Measurements from ENCODE around the gene IFNW1.
"Not testable (repeated sequence)": the region's sequence is repeated elsewhere in the genome, so short reads cannot be mapped to it uniquely, and the experiment has no call there.

The IFNW1 gene

GRCh38 chr9:21141427-21141882 lies at the start of gene IFNW1:
Gene IFNW1 (minus strand): TSS chr9:21141832. CDS start chr9:21141570, 262 bp downstream.
- DNase-seq (ENCODE audit: low read depth): no peak

- not testable (repeated sequence) for DNase-seq (ENCODE audit: low read depth)
Observed at GRCh38 chr9:21187487-21187886, 45.9 kb upstream of the IFNW1 start, which contains the start of gene IFNA4. Gene IFNA4 (minus strand): TSS chr9:21187587. CDS start chr9:21187531, 56 bp downstream.

GRCh38 chr9:21182810-21183736 lies 41.4 kb upstream of the IFNW1 start:
- DNase-seq (ENCODE audit: low read depth): not testable (repeated sequence)

- no peak for DNase-seq (ENCODE audit: low read depth)
Observed at GRCh38 chr9:21174671-21175070, 33.0 kb upstream of the IFNW1 start.

GRCh38 chr9:21172156-21172555 lies 30.5 kb upstream of the IFNW1 start:
- DNase-seq (ENCODE audit: low read depth): no peak

- no peak for DNase-seq (ENCODE audit: low read depth)
Observed at GRCh38 chr9:21171351-21171750, 29.7 kb upstream of the IFNW1 start.

GRCh38 chr9:21166560-21166959 lies 24.9 kb upstream of the IFNW1 start, which contains the start of gene IFNA21:
Gene IFNA21 (minus strand): TSS chr9:21166660. CDS start chr9:21166612, 48 bp downstream.
- DNase-seq (ENCODE audit: low read depth): not testable (repeated sequence)

GRCh38 chr9:21165516-21165915 lies 23.9 kb upstream of the IFNW1 start:
- no peak for DNase-seq (ENCODE audit: low read depth)

- DNase-seq (ENCODE audit: low read depth): no peak
Observed at GRCh38 chr9:21160178-21160577, 18.5 kb upstream of the IFNW1 start.

GRCh38 chr9:21155501-21155900 lies 13.9 kb upstream of the IFNW1 start:
- DNase-seq (ENCODE audit: low read depth): no peak

- DNase-seq (ENCODE audit: low read depth): no peak
Observed at GRCh38 chr9:21154018-21154608, 12.5 kb upstream of the IFNW1 start.

GRCh38 chr9:21153336-21154017 lies 11.8 kb upstream of the IFNW1 start:
- DNase-seq (ENCODE audit: low read depth): no peak

GRCh38 chr9:21144603-21145002 lies 3.0 kb upstream of the IFNW1 start:
- DNase-seq (ENCODE audit: low read depth): no peak

- no peak for DNase-seq (ENCODE audit: low read depth)
Observed at GRCh38 chr9:21137020-21137419, 4.6 kb downstream of the IFNW1 start.

- DNase-seq (ENCODE audit: low read depth): no peak
Observed at GRCh38 chr9:21135736-21136135, 5.9 kb downstream of the IFNW1 start.

GRCh38 chr9:21128186-21128585 lies 13.4 kb downstream of the IFNW1 start:
- not testable (repeated sequence) for DNase-seq (ENCODE audit: low read depth)

GRCh38 chr9:21121595-21122251 lies 19.9 kb downstream of the IFNW1 start:
- no peak for DNase-seq (ENCODE audit: low read depth)

- DNase-seq (ENCODE audit: low read depth): no peak
Observed at GRCh38 chr9:21121079-21121478, 20.6 kb downstream of the IFNW1 start.

- DNase-seq (ENCODE audit: low read depth): no peak
Observed at GRCh38 chr9:21119093-21119770, 22.4 kb downstream of the IFNW1 start.

- DNase-seq (ENCODE audit: low read depth): no peak
Observed at GRCh38 chr9:21114311-21114710, 27.3 kb downstream of the IFNW1 start.

All from T-helper 22 cell (primary cell).